IMR-90 (cell line): ENCODE results near the gene SMARCA2.

Experiments used
- CEBPB ChIP-seq: IDR thresholded peaks from 2 replicates; pipeline ENCODE4 v1.6.1; 2012; ENCODE audit warnings: low read depth, low read length, improper control_type of control experiment
- CTCF ChIP-seq: conservative IDR thresholded peaks from 2 replicates; pipeline ENCODE4 v1.5.1; 2012; ENCODE audit warnings: mild to moderate bottlenecking, low read depth, low read length, improper control_type of control experiment
- MXI1 ChIP-seq: IDR thresholded peaks from 2 replicates; pipeline ENCODE4 v1.6.1; 2012; ENCODE audit warnings: low read depth, mild to moderate bottlenecking, low read length, moderate library complexity, borderline replicate concordance
- POLR2A ChIP-seq: IDR thresholded peaks from 2 replicates; pipeline ENCODE4 v1.6.1; 2012; ENCODE audit warnings: mild to moderate bottlenecking, low read depth, low read length
- RAD21 ChIP-seq: IDR thresholded peaks from 2 replicates; pipeline ENCODE4 v1.6.1; 2012; ENCODE audit warnings: low read length, improper control_type of control experiment
- RCOR1 ChIP-seq: IDR thresholded peaks from 2 replicates; pipeline ENCODE4 v1.6.1; 2012; ENCODE audit warnings: mild to moderate bottlenecking, low read length, improper control_type of control experiment; ENCODE audit not compliant: insufficient replicate concordance
- USF2 ChIP-seq: fragments of 150-350 bp; IDR thresholded peaks from 2 replicates; pipeline ENCODE4 v1.6.1; 2017; ENCODE audit warnings: mild to moderate bottlenecking, antibody characterized with exemption, low read length, low read depth

- TF ChIP-seq CTCF (no peak), USF2 (no peak), POLR2A (no peak), RAD21 (no peak), RCOR1 (no peak), MXI1 (no peak), CEBPB (no peak)
Observed at GRCh38 chr9:2208465-2208864, 193.3 kb downstream of the SMARCA2 start.
